Ovary (tissue), 3 donors: ENCODE data around the gene HES4.

Experiments used
- CTCF ChIP-seq, 3 donors: fragments of 450-650 bp in 2 of 3; fragments of 200-600 bp in 1 of 3; IDR thresholded peaks; one replicate each; pipeline versions ENCODE4 v1.5.1 to v1.8.0; 2016 to 2022; ENCODE audit warnings: antibody characterized with exemption in 3 of 3, mild to moderate bottlenecking in 1 of 3
- POLR2A ChIP-seq: fragments of 450-650 bp; IDR thresholded peaks from one replicate; pipeline ENCODE4 v1.6.1; 2017; ENCODE audit warnings: antibody characterized with exemption, mild to moderate bottlenecking, moderate library complexity
- donor health status: DM: no; HTN: no; CAD: no.

- no peak for TF ChIP-seq CTCF (IDR thresholded peaks at IDR 0.05)
- no peak for TF ChIP-seq POLR2A
Observed at GRCh38 chr1:972726-973458, 27.0 kb downstream of the HES4 start.
